ENCODE results near the gene RBMXL2. TPM values are rescaled to one million over a fixed set of nuclear protein-coding genes. Genes with fewer than 3 reads are reported as not detected.

Gene RBMXL2
- total RNA-seq (1 to 10 TPM in 1 of 2 donors, under 1 TPM in 1; 0.55 to 1.4 TPM), polyA plus RNA-seq (ENCODE audit: insufficient read length in 2 of 2) (1 to 10 TPM in 1 of 2 donors, under 1 TPM in 1; 0.95 to 1.5 TPM)
- long read RNA-seq, donor 1: 0 reads
- long read RNA-seq, donor 2: 0 reads
- long read RNA-seq, donor 3: 0 reads
- long read RNA-seq, donor 4: 0 reads

GRCh38 chr11:7088921-7089320 is at the start of gene RBMXL2:
RBMXL2 (plus strand) TSS chr11:7088998; CDS start chr11:7089121, 123 bp downstream.
- Histone ChIP-seq H3K4me1 (ENCODE audit: control insufficient read depth, insufficient read depth, low read length) (peaks cover 4% of the 10 kb centered on the region), H3K4me3 (ENCODE audit: low read depth, low read length) (no peak within 1 kb of the TSS), H3K27ac (ENCODE audit: low read depth, low read length) (no peak within 1 kb of the TSS), H3K36me3 (ENCODE audit: control insufficient read depth, insufficient read depth, low read length) (peaks cover 4% of the 10 kb centered on the region), H3K27me3 (ENCODE audit: control insufficient read depth, insufficient read depth, low read length) (peaks cover 2% of the 10 kb centered on the region), H3K9me3 (ENCODE audit: control insufficient read depth, insufficient read depth, low read length) (no peaks in the 10 kb centered on the region)
- WGBS (ENCODE audit: insufficient coverage): 64% methylated on average over 45 of the region's 45 CpGs
- no peak for DNase-seq (ENCODE audit: low read depth in 4 of 6, low spot score in 6 of 6)

GRCh38 chr11:7046474-7047175 is 42.2 kb upstream of the RBMXL2 start:
- H3K4me1 ChIP-seq (ENCODE audit: control insufficient read depth, insufficient read depth, low read length): no peaks in the 10 kb centered on the region
- no peaks in the 10 kb centered on the region for H3K27me3 ChIP-seq (ENCODE audit: control insufficient read depth, insufficient read depth, low read length)
- no peak for DNase-seq (ENCODE audit: low read depth in 4 of 6, low spot score in 6 of 6)
- H3K9me3 ChIP-seq (ENCODE audit: control insufficient read depth, insufficient read depth, low read length): no peaks in the 10 kb centered on the region
- no peaks in the 10 kb centered on the region for H3K36me3 ChIP-seq (ENCODE audit: control insufficient read depth, insufficient read depth, low read length)
- WGBS (ENCODE audit: insufficient coverage): 33% methylated on average over 1 of the region's 3 CpGs
- no peak overlapping the region for H3K27ac ChIP-seq (ENCODE audit: low read depth, low read length)
- H3K4me3 ChIP-seq (ENCODE audit: low read depth, low read length): no peak overlapping the region

GRCh38 chr11:7050191-7050590 is 38.6 kb upstream of the RBMXL2 start:
- Histone ChIP-seq H3K27me3 (ENCODE audit: control insufficient read depth, insufficient read depth, low read length) (no peaks in the 10 kb centered on the region), H3K9me3 (ENCODE audit: control insufficient read depth, insufficient read depth, low read length) (no peaks in the 10 kb centered on the region), H3K27ac (ENCODE audit: low read depth, low read length) (no peak overlapping the region), H3K4me3 (ENCODE audit: low read depth, low read length) (no peak overlapping the region), H3K4me1 (ENCODE audit: control insufficient read depth, insufficient read depth, low read length) (no peaks in the 10 kb centered on the region), H3K36me3 (ENCODE audit: control insufficient read depth, insufficient read depth, low read length) (no peaks in the 10 kb centered on the region)
- no peak for DNase-seq (ENCODE audit: low read depth in 4 of 6, low spot score in 6 of 6)
- WGBS (ENCODE audit: insufficient coverage): no CpG with 5 or more reads among the region's 1 CpG

- Histone ChIP-seq H3K4me3 (ENCODE audit: low read depth, low read length) (no peak overlapping the region), H3K27me3 (ENCODE audit: control insufficient read depth, insufficient read depth, low read length) (no peaks in the 10 kb centered on the region), H3K36me3 (ENCODE audit: control insufficient read depth, insufficient read depth, low read length) (no peaks in the 10 kb centered on the region), H3K4me1 (ENCODE audit: control insufficient read depth, insufficient read depth, low read length) (no peaks in the 10 kb centered on the region), H3K27ac (ENCODE audit: low read depth, low read length) (no peak overlapping the region), H3K9me3 (ENCODE audit: control insufficient read depth, insufficient read depth, low read length) (no peaks in the 10 kb centered on the region)
- DNase-seq (ENCODE audit: low read depth in 4 of 6, low spot score in 6 of 6): no peak
- 100% methylated on average over 2 of the region's 6 CpGs for WGBS (ENCODE audit: insufficient coverage)
Measured at GRCh38 chr11:7056828-7057513, 31.8 kb upstream of the RBMXL2 start.

GRCh38 chr11:7057641-7058040 is 31.2 kb upstream of the RBMXL2 start:
- H3K36me3 ChIP-seq (ENCODE audit: control insufficient read depth, insufficient read depth, low read length): no peaks in the 10 kb centered on the region
- no peaks in the 10 kb centered on the region for H3K27me3 ChIP-seq (ENCODE audit: control insufficient read depth, insufficient read depth, low read length)
- no CpG with 5 or more reads among the region's 2 CpGs for WGBS (ENCODE audit: insufficient coverage)
- DNase-seq (ENCODE audit: low read depth in 4 of 6, low spot score in 6 of 6): no peak
- H3K9me3 ChIP-seq (ENCODE audit: control insufficient read depth, insufficient read depth, low read length): no peaks in the 10 kb centered on the region
- no peaks in the 10 kb centered on the region for H3K4me1 ChIP-seq (ENCODE audit: control insufficient read depth, insufficient read depth, low read length)
- no peak overlapping the region for H3K4me3 ChIP-seq (ENCODE audit: low read depth, low read length)
- H3K27ac ChIP-seq (ENCODE audit: low read depth, low read length): no peak overlapping the region

GRCh38 chr11:7060868-7061267 is 27.9 kb upstream of the RBMXL2 start:
- no peaks in the 10 kb centered on the region for H3K4me1 ChIP-seq (ENCODE audit: control insufficient read depth, insufficient read depth, low read length)
- no peak overlapping the region for H3K27ac ChIP-seq (ENCODE audit: low read depth, low read length)
- DNase-seq (ENCODE audit: low read depth in 4 of 6, low spot score in 6 of 6): no peak
- H3K9me3 ChIP-seq (ENCODE audit: control insufficient read depth, insufficient read depth, low read length): no peaks in the 10 kb centered on the region
- WGBS (ENCODE audit: insufficient coverage): no CpG with 5 or more reads among the region's 1 CpG
- H3K4me3 ChIP-seq (ENCODE audit: low read depth, low read length): no peak overlapping the region
- H3K36me3 ChIP-seq (ENCODE audit: control insufficient read depth, insufficient read depth, low read length): no peaks in the 10 kb centered on the region
- no peaks in the 10 kb centered on the region for H3K27me3 ChIP-seq (ENCODE audit: control insufficient read depth, insufficient read depth, low read length)

GRCh38 chr11:7062534-7062933 is 26.3 kb upstream of the RBMXL2 start:
- Histone ChIP-seq H3K9me3 (ENCODE audit: control insufficient read depth, insufficient read depth, low read length) (no peaks in the 10 kb centered on the region), H3K27me3 (ENCODE audit: control insufficient read depth, insufficient read depth, low read length) (no peaks in the 10 kb centered on the region), H3K36me3 (ENCODE audit: control insufficient read depth, insufficient read depth, low read length) (no peaks in the 10 kb centered on the region), H3K4me3 (ENCODE audit: low read depth, low read length) (no peak overlapping the region), H3K4me1 (ENCODE audit: control insufficient read depth, insufficient read depth, low read length) (no peaks in the 10 kb centered on the region), H3K27ac (ENCODE audit: low read depth, low read length) (no peak overlapping the region)
- DNase-seq (ENCODE audit: low read depth in 4 of 6, low spot score in 6 of 6): no peak
- no CpG with 5 or more reads among the region's 2 CpGs for WGBS (ENCODE audit: insufficient coverage)

- Histone ChIP-seq H3K4me3 (ENCODE audit: low read depth, low read length) (no peak overlapping the region), H3K9me3 (ENCODE audit: control insufficient read depth, insufficient read depth, low read length) (no peaks in the 10 kb centered on the region), H3K27me3 (ENCODE audit: control insufficient read depth, insufficient read depth, low read length) (no peaks in the 10 kb centered on the region), H3K27ac (ENCODE audit: low read depth, low read length) (no peak overlapping the region), H3K4me1 (ENCODE audit: control insufficient read depth, insufficient read depth, low read length) (no peaks in the 10 kb centered on the region), H3K36me3 (ENCODE audit: control insufficient read depth, insufficient read depth, low read length) (no peaks in the 10 kb centered on the region)
- DNase-seq (ENCODE audit: low read depth in 4 of 6, low spot score in 6 of 6): no peak
- whole genome bisulfite sequencing (ENCODE audit: insufficient coverage): no CpG with 5 or more reads among the region's 4 CpGs
Measured at GRCh38 chr11:7072401-7073028, 16.3 kb upstream of the RBMXL2 start.

GRCh38 chr11:7077101-7077500 is 11.7 kb upstream of the RBMXL2 start:
- Histone ChIP-seq H3K9me3 (ENCODE audit: control insufficient read depth, insufficient read depth, low read length) (no peaks in the 10 kb centered on the region), H3K4me3 (ENCODE audit: low read depth, low read length) (no peak overlapping the region), H3K27ac (ENCODE audit: low read depth, low read length) (no peak overlapping the region), H3K27me3 (ENCODE audit: control insufficient read depth, insufficient read depth, low read length) (no peaks in the 10 kb centered on the region), H3K4me1 (ENCODE audit: control insufficient read depth, insufficient read depth, low read length) (no peaks in the 10 kb centered on the region), H3K36me3 (ENCODE audit: control insufficient read depth, insufficient read depth, low read length) (no peaks in the 10 kb centered on the region)
- no peak for DNase-seq (ENCODE audit: low read depth in 4 of 6, low spot score in 6 of 6)
- 76% methylated on average over 10 of the region's 16 CpGs for WGBS (ENCODE audit: insufficient coverage)
